NB4 (cell line): ENCODE data around the gene GOPC.
A peak's percentile ranks its signal among the peaks of the same experiment; 100 is the strongest.

Source experiments
- DNase-seq: peaks from one replicate; pipeline ENCODE4 v3.0.0; 2010; ENCODE audit warnings: low read depth
- H3K4me3 ChIP-seq: one replicate; pipeline ENCODE4 v1.5.1; 2011; ENCODE audit warnings: mild to moderate bottlenecking, low read depth, low read length, moderate library complexity
- MYC ChIP-seq: IDR thresholded peaks from 2 replicates; pipeline ENCODE4 v1.6.1; 2011; ENCODE audit warnings: low read depth, low read length
- POLR2A ChIP-seq: IDR thresholded peaks from 2 replicates; pipeline ENCODE4 v1.6.1; 2011; ENCODE audit warnings: mild to moderate bottlenecking; ENCODE audit not compliant: insufficient read length; ENCODE audit errors: extremely low read depth
- TF ChIP-seq, protein P1 (sequence below): IDR thresholded peaks from 2 replicates; pipeline ENCODE4 v1.6.1; 2011; ENCODE audit warnings: low read depth, low read length
- TF ChIP-seq, protein P2 (sequence below): IDR thresholded peaks from one replicate; pipeline ENCODE4 v1.5.1; 2012; ENCODE audit warnings: low read depth, low read length

GOPC gene

DNA sequence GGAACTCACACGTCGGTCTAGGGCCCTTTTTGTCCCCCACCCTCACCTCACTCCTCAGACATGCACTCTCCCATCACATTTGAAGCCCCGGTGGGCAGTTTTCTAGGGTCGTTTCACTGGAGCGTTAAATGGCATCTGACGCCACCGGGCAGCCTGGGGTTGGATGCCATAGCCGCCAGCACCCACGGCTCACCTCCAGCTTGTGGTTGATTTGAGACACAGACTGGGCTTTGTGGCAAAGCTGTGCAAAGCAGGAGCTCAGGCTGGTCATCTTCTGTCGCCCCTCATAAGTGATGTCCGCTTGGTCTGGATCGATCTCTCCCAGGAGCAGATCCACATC lies 530 bp downstream of the GOPC start:
- DNase-seq, result no peak
- peak overlapping the region; percentile 96 for H3K4me3 ChIP-seq
- no peak for TF ChIP-seq MYC
- TF ChIP-seq, protein P1, sequence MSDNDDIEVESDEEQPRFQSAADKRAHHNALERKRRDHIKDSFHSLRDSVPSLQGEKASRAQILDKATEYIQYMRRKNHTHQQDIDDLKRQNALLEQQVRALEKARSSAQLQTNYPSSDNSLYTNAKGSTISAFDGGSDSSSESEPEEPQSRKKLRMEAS, result no peak

DNA sequence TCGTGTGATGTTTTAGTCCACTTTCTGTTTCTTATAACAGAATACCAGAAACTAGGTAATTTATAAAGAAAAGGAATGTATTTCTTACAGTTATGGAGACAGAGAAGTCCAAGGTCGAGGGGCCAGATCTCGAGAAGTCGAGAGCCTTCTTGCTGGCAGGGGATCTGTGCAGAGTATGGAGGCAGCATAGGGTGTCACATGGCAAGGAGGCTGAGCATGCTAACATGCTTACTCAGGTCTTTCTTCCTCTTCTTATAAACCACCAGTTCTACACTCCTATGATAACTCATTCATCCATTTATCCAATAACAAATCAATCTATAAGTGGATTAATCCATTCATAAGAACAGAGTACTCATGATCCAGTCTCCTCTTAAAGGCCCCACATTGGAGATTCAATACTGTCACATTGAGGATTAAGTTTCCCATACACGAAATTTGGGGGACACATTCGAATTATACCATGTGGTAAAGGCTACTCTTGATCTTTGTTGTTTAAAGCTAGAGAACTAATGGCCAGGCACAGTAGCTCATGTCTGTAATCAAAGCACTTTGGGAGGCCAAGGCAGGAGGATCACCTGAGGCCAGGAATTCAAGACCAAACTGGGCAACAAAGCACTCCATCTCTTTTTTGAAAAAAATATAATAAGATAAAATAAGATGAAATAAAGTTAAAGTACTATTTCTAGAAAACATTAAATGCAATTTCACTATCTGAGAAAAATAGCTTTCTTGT lies 2.1 kb downstream of the GOPC start:
- H3K4me3 ChIP-seq, result peak overlapping the region; percentile 96
- DNase-seq, result peak; percentile 83

DNA sequence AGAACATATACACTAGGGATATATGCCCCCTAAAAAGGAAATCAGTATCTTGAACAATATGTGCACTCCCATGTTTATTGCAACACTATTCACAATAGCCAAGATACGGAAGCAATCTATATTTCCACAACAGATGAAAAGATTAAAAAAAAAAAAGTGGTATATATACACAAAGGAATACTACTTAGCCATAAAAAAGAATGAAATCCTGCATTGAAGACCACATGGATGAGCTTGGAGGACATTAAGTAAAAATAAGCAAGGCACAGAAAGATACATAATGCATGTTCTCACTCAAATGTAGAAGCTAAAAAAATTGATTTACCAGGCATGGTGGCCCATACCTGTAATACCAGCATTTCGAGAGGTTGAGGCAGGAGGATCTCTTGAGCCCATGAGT lies 4.6 kb downstream of the GOPC start:
- DNase-seq, result no peak
- no peak overlapping the region for H3K4me3 ChIP-seq
- TF ChIP-seq, protein P2, sequence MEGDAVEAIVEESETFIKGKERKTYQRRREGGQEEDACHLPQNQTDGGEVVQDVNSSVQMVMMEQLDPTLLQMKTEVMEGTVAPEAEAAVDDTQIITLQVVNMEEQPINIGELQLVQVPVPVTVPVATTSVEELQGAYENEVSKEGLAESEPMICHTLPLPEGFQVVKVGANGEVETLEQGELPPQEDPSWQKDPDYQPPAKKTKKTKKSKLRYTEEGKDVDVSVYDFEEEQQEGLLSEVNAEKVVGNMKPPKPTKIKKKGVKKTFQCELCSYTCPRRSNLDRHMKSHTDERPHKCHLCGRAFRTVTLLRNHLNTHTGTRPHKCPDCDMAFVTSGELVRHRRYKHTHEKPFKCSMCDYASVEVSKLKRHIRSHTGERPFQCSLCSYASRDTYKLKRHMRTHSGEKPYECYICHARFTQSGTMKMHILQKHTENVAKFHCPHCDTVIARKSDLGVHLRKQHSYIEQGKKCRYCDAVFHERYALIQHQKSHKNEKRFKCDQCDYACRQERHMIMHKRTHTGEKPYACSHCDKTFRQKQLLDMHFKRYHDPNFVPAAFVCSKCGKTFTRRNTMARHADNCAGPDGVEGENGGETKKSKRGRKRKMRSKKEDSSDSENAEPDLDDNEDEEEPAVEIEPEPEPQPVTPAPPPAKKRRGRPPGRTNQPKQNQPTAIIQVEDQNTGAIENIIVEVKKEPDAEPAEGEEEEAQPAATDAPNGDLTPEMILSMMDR, result no peak
- TF ChIP-seq POLR2A, result no peak

More for the DNA sequence above, 2.1 kb downstream of the GOPC start:
- TF ChIP-seq MYC, result no peak
- TF ChIP-seq, protein P1, result peak; percentile 95

DNA sequence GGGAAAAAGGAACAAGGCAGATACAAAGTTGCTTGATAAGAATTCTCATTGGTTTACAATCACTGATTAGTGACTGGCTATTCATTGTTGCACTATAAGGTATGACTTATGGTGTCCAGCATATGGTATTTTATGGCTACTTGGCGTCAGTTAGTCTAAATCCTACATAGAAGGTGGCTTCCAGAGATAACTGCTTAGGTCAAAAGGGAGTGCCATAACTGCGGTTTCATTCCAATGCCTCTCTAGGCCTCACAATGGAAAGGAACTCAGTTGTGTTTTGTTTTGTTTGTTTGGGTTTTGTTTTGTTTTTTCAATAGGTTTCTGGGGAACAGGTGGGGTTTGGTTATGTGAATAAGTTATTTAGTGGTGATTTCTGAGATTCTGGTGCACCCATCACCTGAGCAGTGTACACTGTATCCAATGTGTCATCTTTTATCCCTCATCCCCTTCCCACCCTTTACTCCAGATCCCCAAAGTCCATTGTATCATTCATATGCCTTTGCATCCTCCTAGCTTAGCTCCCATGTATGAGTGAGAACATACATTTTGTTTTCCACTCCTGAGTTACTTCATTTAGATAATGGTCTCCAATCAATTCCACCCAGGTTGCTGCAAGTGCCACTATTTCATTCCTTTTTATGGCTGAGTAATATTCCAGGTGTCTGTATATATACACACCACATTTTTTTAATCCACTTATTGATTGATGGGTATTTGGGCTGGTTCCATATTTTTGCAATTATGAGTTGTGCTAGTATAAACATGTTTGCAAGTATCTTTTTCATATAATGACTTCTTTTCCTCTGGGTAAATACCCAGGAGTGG lies 7.0 kb downstream of the GOPC start:
- TF ChIP-seq, protein P1, result no peak
- TF ChIP-seq POLR2A, result no peak
- TF ChIP-seq, protein P2, result no peak
- no peak for DNase-seq
- H3K4me3 ChIP-seq, result no peak overlapping the region

DNA sequence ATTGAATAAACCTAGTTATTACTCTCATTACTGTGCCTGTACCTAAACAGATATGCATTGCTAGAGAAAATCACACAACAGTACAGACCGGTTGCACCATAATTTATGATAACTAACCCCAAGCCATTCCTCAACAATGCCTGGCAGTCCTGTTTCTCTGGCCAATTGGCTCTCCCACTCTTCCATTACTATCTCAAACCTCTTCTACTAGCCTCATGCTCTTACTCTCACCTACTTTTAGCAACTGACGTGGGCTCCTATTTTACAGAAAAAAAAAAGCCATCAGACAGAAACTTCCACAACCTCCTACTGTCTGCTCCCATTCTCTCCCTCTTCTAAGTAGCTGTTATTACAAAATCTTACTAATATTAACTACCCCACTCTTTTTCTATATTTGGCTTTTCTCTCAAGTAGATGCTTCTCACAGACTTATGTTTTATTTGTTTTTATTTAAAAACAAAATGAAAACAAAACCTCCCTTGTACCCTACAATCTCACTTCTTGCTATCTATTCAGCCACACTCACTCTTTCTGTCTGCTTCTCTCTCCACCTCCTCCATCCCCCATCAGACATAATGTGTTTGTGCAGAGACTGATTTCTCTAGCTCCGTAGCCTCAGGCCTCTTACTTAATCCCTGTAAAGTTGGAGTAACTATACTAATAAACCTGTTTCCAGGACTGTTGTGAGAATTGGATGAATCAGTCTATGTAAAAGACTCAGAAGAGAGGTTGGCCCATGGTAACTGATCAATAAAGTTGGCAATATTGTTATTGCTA lies 9.1 kb downstream of the GOPC start:
- TF ChIP-seq, protein P2, result no peak
- no peak for TF ChIP-seq POLR2A
- TF ChIP-seq MYC, result no peak
- no peak for DNase-seq
- H3K4me3 ChIP-seq, result no peak overlapping the region

DNA sequence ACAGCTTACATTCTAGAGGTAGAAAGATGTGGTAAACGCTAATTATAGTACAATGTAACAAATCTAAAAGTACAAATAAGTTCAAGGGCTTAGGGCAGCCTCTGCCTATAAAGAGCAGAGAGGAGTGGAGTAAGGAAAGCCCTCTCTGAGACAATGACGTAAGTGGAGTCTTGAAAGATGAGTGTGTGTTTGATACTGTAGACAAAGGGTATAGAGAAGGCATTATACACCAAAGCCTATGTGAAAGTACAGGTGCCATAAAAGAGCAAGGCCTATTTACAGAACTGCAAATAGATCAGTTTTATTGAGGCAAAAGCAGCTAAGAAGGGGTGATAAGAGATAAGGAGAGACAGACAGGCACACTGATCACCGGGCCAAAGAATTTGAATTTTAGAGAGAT lies 10.9 kb downstream of the GOPC start:
- no peak for DNase-seq
- no peak overlapping the region for H3K4me3 ChIP-seq
- TF ChIP-seq POLR2A, result no peak
- TF ChIP-seq, protein P2, result no peak
- TF ChIP-seq, protein P1, result no peak
- no peak for TF ChIP-seq MYC
